Right lobe of liver (tissue), 4 donors: ENCODE data around the gene EIF2S1.

Experiments used
- POLR2A ChIP-seq: fragments of 450-650 bp; IDR thresholded peaks from one replicate; pipeline ENCODE4 v1.6.1; 2017; ENCODE audit warnings: antibody characterized with exemption, mild to moderate bottlenecking
- TF ChIP-seq, protein P1 (sequence below), 4 donors: fragments of 200-600 bp in 3 of 4; fragments of 450-650 bp in 1 of 4; IDR thresholded peaks; one replicate each; pipeline versions ENCODE4 v1.5.1 to v1.8.0; 2016 to 2022; ENCODE audit warnings: antibody characterized with exemption in 4 of 4, mild to moderate bottlenecking in 2 of 4
- donor health status: DM: no; HTN: no; CAD: no.
- donor health status: DM: no; HTN: no; CAD: no.
- donor health status: DM: no; HTN: yes; CAD: no.

DNA sequence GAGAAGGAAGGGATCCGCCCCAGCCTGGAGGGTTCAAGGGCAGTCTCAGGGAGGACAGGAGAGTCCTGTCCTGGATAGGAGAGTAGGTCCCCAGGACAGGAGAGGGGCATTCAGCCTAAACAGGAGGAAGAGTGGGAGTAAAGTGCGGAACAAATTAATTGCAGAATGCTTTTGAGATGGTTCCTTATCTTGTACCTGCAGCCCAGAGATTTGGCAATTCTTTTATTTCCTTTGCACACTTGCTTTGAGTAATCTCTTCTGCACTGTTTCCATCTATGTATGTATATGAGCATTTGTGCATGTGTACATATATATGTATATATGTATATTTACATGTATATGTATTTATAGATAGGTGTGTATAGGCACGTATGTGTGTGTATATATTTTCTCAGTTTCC, 29.1 kb downstream of the EIF2S1 start:
- TF ChIP-seq, protein P1, sequence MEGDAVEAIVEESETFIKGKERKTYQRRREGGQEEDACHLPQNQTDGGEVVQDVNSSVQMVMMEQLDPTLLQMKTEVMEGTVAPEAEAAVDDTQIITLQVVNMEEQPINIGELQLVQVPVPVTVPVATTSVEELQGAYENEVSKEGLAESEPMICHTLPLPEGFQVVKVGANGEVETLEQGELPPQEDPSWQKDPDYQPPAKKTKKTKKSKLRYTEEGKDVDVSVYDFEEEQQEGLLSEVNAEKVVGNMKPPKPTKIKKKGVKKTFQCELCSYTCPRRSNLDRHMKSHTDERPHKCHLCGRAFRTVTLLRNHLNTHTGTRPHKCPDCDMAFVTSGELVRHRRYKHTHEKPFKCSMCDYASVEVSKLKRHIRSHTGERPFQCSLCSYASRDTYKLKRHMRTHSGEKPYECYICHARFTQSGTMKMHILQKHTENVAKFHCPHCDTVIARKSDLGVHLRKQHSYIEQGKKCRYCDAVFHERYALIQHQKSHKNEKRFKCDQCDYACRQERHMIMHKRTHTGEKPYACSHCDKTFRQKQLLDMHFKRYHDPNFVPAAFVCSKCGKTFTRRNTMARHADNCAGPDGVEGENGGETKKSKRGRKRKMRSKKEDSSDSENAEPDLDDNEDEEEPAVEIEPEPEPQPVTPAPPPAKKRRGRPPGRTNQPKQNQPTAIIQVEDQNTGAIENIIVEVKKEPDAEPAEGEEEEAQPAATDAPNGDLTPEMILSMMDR (IDR thresholded peaks at IDR 0.05), result no peak
- no peak for TF ChIP-seq POLR2A
